Endodermal cell (in vitro differentiated cells): ENCODE data around the gene CPM. TPM values are rescaled to one million over a fixed set of nuclear protein-coding genes. Genes with fewer than 3 reads are reported as not detected.

Experiments
- DNase-seq: peaks from one replicate; pipeline ENCODE4 v3.0.0-alpha.2; 2017
- H3K27ac ChIP-seq: 2 replicates; pipeline ENCODE4 v1.5.1; 2013; ENCODE audit warnings: mild to moderate bottlenecking, low read depth, low read length, moderate library complexity
- H3K27me3 ChIP-seq: 2 replicates; pipeline ENCODE4 v1.6.1; 2013; ENCODE audit warnings: mild to moderate bottlenecking, low read length, moderate library complexity; ENCODE audit not compliant: insufficient read depth, control insufficient read depth, poor library complexity, severe bottlenecking
- H3K36me3 ChIP-seq: 2 replicates; pipeline ENCODE4 v1.7.0; 2013; ENCODE audit warnings: mild to moderate bottlenecking, low read length, moderate library complexity; ENCODE audit not compliant: control insufficient read depth, insufficient read depth
- H3K4me1 ChIP-seq: one replicate; pipeline ENCODE4 v1.7.0; 2013; ENCODE audit warnings: low read length; ENCODE audit not compliant: control insufficient read depth, insufficient read depth
- H3K4me3 ChIP-seq: 2 replicates; pipeline ENCODE4 v1.5.1; 2013; ENCODE audit warnings: mild to moderate bottlenecking, low read length, moderate library complexity
- H3K9ac ChIP-seq: 2 replicates; pipeline ENCODE4 v1.6.1; 2013; ENCODE audit warnings: mild to moderate bottlenecking, low read length, moderate library complexity; ENCODE audit not compliant: poor library complexity, severe bottlenecking; ENCODE audit errors: extremely low read depth
- H3K9me3 ChIP-seq: 2 replicates; pipeline ENCODE4 v1.6.1; 2013; ENCODE audit warnings: mild to moderate bottlenecking, low read length, moderate library complexity; ENCODE audit not compliant: control insufficient read depth
- H3K27ac Mint-ChIP-seq: 2 replicates; pipeline ENCODE4 v1.8.0; 2020; ENCODE audit warnings: mixed read lengths
- H3K27me3 Mint-ChIP-seq: 2 replicates; pipeline ENCODE4 v1.8.0; 2021; ENCODE audit warnings: mild to moderate bottlenecking, mixed read lengths; ENCODE audit not compliant: insufficient read depth
- H3K36me3 Mint-ChIP-seq: 2 replicates; pipeline ENCODE4 v1.8.0; 2020; ENCODE audit warnings: low read depth, mixed read lengths
- H3K4me1 Mint-ChIP-seq: 2 replicates; pipeline ENCODE4 v1.8.0; 2020; ENCODE audit warnings: mixed read lengths
- H3K4me3 Mint-ChIP-seq: 2 replicates; pipeline ENCODE4 v1.8.0; 2020; ENCODE audit warnings: mild to moderate bottlenecking, moderate library complexity, mixed read lengths
- H3K9me3 Mint-ChIP-seq: 2 replicates; pipeline ENCODE4 v1.8.0; 2020; ENCODE audit warnings: mild to moderate bottlenecking, mixed read lengths
- WGBS, 2 experiments: methylation state at CpG; one replicate each; pipeline versions ENCODE4 v1.1.5 to v1.1.7; 2013; ENCODE audit warnings: missing lambda C conversion rate in 2 of 2, mixed read lengths in 1 of 2; ENCODE audit not compliant: insufficient coverage in 1 of 2, insufficient read length in 1 of 2; 5-methylcytosine and 5-hydroxymethylcytosine counted together
- total RNA-seq, 2 donors: library from RNA; stranded (reverse); fragmentation: NEBNext Ultra II Directional in 1 of 2; extraction: Animal tissue kit (Norgen Biotek cat#: 25700) in 1 of 2; gene quantifications; 2 replicates in 1 of 2; 3 replicates in 1 of 2; pipeline ENCODE4 v1.2.1, GENCODE V29; 2021
- TF ChIP-seq, protein P1 (sequence below): fragments of 200-600 bp; sonication (generic); conservative IDR thresholded peaks from 2 replicates; pipeline ENCODE4 v1.5.0; 2021; ENCODE audit warnings: antibody characterized with exemption, mild to moderate bottlenecking

Gene CPM
- total RNA-seq, 2 donors from 2014 or later: 0.80 to 0.86 TPM

DNA sequence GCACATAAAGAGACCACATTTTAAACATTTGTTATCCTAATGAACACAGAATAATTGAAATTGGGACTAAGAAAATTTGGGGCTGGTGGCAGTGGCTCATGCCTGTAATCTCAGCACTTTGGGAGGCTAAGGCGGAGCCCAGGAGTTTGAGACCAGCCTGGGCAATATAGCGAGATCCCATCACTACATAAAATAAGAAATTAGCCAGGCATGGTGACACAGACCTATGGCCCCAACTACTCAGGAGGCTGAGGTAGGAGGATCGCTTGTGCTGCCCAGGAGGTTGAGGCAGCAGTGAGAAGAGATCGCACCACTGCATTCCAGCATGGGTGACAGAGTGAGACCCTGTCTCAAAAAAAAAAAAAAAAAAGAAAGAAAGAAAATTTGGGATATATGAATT, 59.7 kb downstream of the CPM start:
- H3K4me1 Mint-ChIP-seq: no peaks in the 10 kb centered on the region
- no peak for DNase-seq
- H3K9ac ChIP-seq: no peak overlapping the region
- TF ChIP-seq, protein P1, sequence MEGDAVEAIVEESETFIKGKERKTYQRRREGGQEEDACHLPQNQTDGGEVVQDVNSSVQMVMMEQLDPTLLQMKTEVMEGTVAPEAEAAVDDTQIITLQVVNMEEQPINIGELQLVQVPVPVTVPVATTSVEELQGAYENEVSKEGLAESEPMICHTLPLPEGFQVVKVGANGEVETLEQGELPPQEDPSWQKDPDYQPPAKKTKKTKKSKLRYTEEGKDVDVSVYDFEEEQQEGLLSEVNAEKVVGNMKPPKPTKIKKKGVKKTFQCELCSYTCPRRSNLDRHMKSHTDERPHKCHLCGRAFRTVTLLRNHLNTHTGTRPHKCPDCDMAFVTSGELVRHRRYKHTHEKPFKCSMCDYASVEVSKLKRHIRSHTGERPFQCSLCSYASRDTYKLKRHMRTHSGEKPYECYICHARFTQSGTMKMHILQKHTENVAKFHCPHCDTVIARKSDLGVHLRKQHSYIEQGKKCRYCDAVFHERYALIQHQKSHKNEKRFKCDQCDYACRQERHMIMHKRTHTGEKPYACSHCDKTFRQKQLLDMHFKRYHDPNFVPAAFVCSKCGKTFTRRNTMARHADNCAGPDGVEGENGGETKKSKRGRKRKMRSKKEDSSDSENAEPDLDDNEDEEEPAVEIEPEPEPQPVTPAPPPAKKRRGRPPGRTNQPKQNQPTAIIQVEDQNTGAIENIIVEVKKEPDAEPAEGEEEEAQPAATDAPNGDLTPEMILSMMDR: no peak
- H3K27ac Mint-ChIP-seq: no peak overlapping the region
- WGBS, 2 experiments: 95% methylated on average over 4 of the region's 4 CpGs; no CpG with 5 or more reads in 1 of the 2 experiments
- no peaks in the 10 kb centered on the region for H3K36me3 Mint-ChIP-seq
- H3K4me3 Mint-ChIP-seq: no peak overlapping the region
- H3K9me3 ChIP-seq: no peaks in the 10 kb centered on the region
- H3K27ac ChIP-seq: no peak overlapping the region
- H3K27me3 ChIP-seq: no peaks in the 10 kb centered on the region
- no peaks in the 10 kb centered on the region for H3K36me3 ChIP-seq
- H3K27me3 Mint-ChIP-seq: no peaks in the 10 kb centered on the region
- H3K4me1 ChIP-seq: no peaks in the 10 kb centered on the region
- no peaks in the 10 kb centered on the region for H3K9me3 Mint-ChIP-seq
- no peak overlapping the region for H3K4me3 ChIP-seq

DNA sequence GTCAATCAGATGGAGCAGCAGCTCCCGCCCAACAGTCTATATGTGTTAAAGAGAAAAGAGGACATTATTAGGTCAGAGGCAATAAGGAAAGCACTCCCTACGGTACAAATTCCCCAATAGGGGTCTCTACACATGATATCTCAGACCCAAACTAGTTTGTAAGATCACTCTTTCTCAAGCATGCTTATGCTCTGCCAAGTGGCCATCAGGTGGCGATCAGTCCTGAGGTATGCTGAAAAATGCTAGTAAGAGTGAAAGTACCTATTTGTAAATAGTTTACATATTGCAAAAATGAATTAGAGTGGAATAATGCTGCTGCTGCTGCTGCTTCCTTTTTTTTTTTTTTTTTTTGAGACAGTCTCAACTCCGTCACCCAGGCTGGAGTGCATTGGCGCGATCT, 61.0 kb downstream of the CPM start:
- no peak overlapping the region for H3K4me3 Mint-ChIP-seq
- Histone ChIP-seq H3K27me3 (no peaks in the 10 kb centered on the region), H3K27ac (no peak overlapping the region), H3K9ac (no peak overlapping the region), H3K36me3 (no peaks in the 10 kb centered on the region), H3K9me3 (no peaks in the 10 kb centered on the region), H3K4me1 (no peaks in the 10 kb centered on the region), H3K4me3 (no peak overlapping the region)
- H3K27me3 Mint-ChIP-seq: no peaks in the 10 kb centered on the region
- no peaks in the 10 kb centered on the region for H3K9me3 Mint-ChIP-seq
- no peak overlapping the region for H3K27ac Mint-ChIP-seq
- DNase-seq: peak; percentile 79
- 82% methylated on average over 6 of the region's 6 CpGs; no CpG with 5 or more reads in 1 of the 2 experiments for WGBS, 2 experiments
- no peaks in the 10 kb centered on the region for H3K36me3 Mint-ChIP-seq
- no peaks in the 10 kb centered on the region for H3K4me1 Mint-ChIP-seq
- TF ChIP-seq, protein P1: peak; percentile 70

- Histone ChIP-seq H3K4me1 (no peaks in the 10 kb centered on the region), H3K9ac (no peak overlapping the region), H3K36me3 (no peaks in the 10 kb centered on the region), H3K27me3 (no peaks in the 10 kb centered on the region), H3K9me3 (no peaks in the 10 kb centered on the region), H3K4me3 (no peak overlapping the region), H3K27ac (no peak overlapping the region)
- Mint-ChIP-seq H3K27ac (no peak overlapping the region), H3K9me3 (no peaks in the 10 kb centered on the region), H3K36me3 (no peaks in the 10 kb centered on the region), H3K4me3 (no peak overlapping the region), H3K27me3 (no peaks in the 10 kb centered on the region), H3K4me1 (no peaks in the 10 kb centered on the region)
- 66 to 77% methylated on average over 5 to 8 of the region's 8 CpGs for WGBS, 2 experiments
- DNase-seq: no peak
- TF ChIP-seq, protein P1: no peak
Measured at GRCh38 chr12:68871396-68871795, 61.6 kb downstream of the CPM start.
